DOHH2 (cell line): ENCODE measurements around the gene SLC25A43.

ENCODE experiments used
- CTCF ChIP-seq: fragments of 200-600 bp; sonication (generic); IDR thresholded peaks from one replicate; pipeline ENCODE4 v1.5.1; 2014; ENCODE audit warnings: antibody characterized with exemption, mild to moderate bottlenecking, low read depth, low read length; ENCODE audit not compliant: poor library complexity, severe bottlenecking
- EZH2phosphoT487 ChIP-seq: fragments of 200-600 bp; sonication (generic); IDR thresholded peaks from 2 replicates; pipeline ENCODE4 v1.6.1; 2017; ENCODE audit warnings: borderline replicate concordance, mild to moderate bottlenecking, antibody characterized with exemption, low read length, moderate library complexity, mixed read lengths

GRCh38 chrX:119389871-119390501 is 9.2 kb upstream of the SLC25A43 start:
- TF ChIP-seq EZH2phosphoT487 (no peak), CTCF (no peak)
